Measurements from ENCODE around the gene CPVL.

GRCh38 chr7:29131678-29132077, 14.7 kb downstream of the CPVL start:
- TF ChIP-seq, protein P1, sequence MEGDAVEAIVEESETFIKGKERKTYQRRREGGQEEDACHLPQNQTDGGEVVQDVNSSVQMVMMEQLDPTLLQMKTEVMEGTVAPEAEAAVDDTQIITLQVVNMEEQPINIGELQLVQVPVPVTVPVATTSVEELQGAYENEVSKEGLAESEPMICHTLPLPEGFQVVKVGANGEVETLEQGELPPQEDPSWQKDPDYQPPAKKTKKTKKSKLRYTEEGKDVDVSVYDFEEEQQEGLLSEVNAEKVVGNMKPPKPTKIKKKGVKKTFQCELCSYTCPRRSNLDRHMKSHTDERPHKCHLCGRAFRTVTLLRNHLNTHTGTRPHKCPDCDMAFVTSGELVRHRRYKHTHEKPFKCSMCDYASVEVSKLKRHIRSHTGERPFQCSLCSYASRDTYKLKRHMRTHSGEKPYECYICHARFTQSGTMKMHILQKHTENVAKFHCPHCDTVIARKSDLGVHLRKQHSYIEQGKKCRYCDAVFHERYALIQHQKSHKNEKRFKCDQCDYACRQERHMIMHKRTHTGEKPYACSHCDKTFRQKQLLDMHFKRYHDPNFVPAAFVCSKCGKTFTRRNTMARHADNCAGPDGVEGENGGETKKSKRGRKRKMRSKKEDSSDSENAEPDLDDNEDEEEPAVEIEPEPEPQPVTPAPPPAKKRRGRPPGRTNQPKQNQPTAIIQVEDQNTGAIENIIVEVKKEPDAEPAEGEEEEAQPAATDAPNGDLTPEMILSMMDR (IDR thresholded peaks at IDR 0.05): no peak
- TF ChIP-seq POLR2A (IDR thresholded peaks at IDR 0.05): no peak

Data from heart left ventricle (tissue), 13 donors.